Heart left ventricle (tissue), 16 donors: Measurements from ENCODE around the gene IFNLR1. TPM values are rescaled to one million over a fixed set of nuclear protein-coding genes. Genes with fewer than 3 reads are reported as not detected.

Experiments used
- ATAC-seq, 4 donors: fragments of 200-7000 bp; cut with Tn5 transposase; one replicate each; pipeline ENCODE4 v1.9.1; 2020 to 2022; ENCODE audit warnings: moderate library complexity in 4 of 4, mild to moderate bottlenecking in 3 of 4, moderate number of reproducible peaks in 1 of 4
- DNase-seq, 5 donors: peaks; one replicate each; pipeline ENCODE4 v3.0.0-alpha.2; 2020
- H3K27ac ChIP-seq, 12 donors: fragments of 200-600 bp; sonication (generic) in 4 of 12; one replicate each; pipeline versions ENCODE4 v1.5.0 to v1.8.0; 2016 to 2022; ENCODE audit warnings: mild to moderate bottlenecking in 2 of 12
- H3K27me3 ChIP-seq, 9 donors: fragments of 200-600 bp; sonication (generic) in 2 of 9; one replicate each; pipeline versions ENCODE4 v1.5.1 to v1.8.0; 2016 to 2022; ENCODE audit warnings: mild to moderate bottlenecking in 3 of 9
- H3K36me3 ChIP-seq, 9 donors: fragments of 200-600 bp; sonication (generic) in 2 of 9; one replicate each; pipeline versions ENCODE4 v1.5.0 to v1.8.0; 2018 to 2022; ENCODE audit warnings: mild to moderate bottlenecking in 2 of 9
- H3K4me1 ChIP-seq, 12 donors: fragments of 200-600 bp; sonication (generic) in 4 of 12; one replicate each; pipeline versions ENCODE4 v1.5.0 to v1.8.0; 2016 to 2022; ENCODE audit warnings: mild to moderate bottlenecking in 3 of 12
- H3K4me3 ChIP-seq, 12 donors: fragments of 200-600 bp; sonication (generic) in 4 of 12; one replicate each; pipeline versions ENCODE4 v1.5.0 to v1.8.0; 2017 to 2022; ENCODE audit warnings: mild to moderate bottlenecking in 9 of 12, moderate library complexity in 4 of 12
- H3K9me3 ChIP-seq, 12 donors: fragments of 200-600 bp; sonication (generic) in 4 of 12; one replicate each; pipeline versions ENCODE4 v1.5.0 to v1.8.0; 2016 to 2022; ENCODE audit warnings: mild to moderate bottlenecking in 1 of 12
- POLR2A ChIP-seq, 2 donors: fragments of 450-650 bp; IDR thresholded peaks; one replicate each; pipeline ENCODE4 v1.6.1; 2017; ENCODE audit warnings: antibody characterized with exemption in 2 of 2, mild to moderate bottlenecking in 2 of 2, moderate library complexity in 2 of 2
- WGBS, 4 donors: extraction: QIAGEN DNeasy Blood & Tissue Kit in 2 of 4; methylation state at CpG; one replicate each; pipeline versions ENCODE4 v1.1.5 to v1.1.7; 2013 to 2018; 5-methylcytosine and 5-hydroxymethylcytosine counted together
- intact Hi-C, 10 donors: fragments of 100-400 bp; cut with DNase I; formaldehyde crosslinking; loops; one replicate each; pipeline versions ENCODE4 v1.11.1 to v1.14.2; 2022
- polyA plus RNA-seq, 2 donors: library from polyadenylated mRNA; stranded (reverse); fragments of 200-250 nt; gene quantifications; one replicate each; pipeline ENCODE4 v1.2.3, GENCODE V29; 2013
- total RNA-seq, 9 donors: library from RNA; depleted of rRNA in 2 of 9; stranded (reverse); fragments of >200 nt in 2 of 9; fragmentation: NEBNext Ultra II Directional in 3 of 9; extraction: Animal tissue kit (Norgen Biotek cat#: 25700) in 3 of 9; gene quantifications; one replicate each; pipeline versions ENCODE4 v1.1.0 to v1.2.4, GENCODE V29; 2016 to 2023
- TF ChIP-seq, protein P1 (sequence below), 12 donors: fragments of 200-600 bp; sonication (generic) in 4 of 12; IDR thresholded peaks; one replicate each; pipeline versions ENCODE4 v1.5.0 to v1.8.0; 2018 to 2022; ENCODE audit warnings: antibody characterized with exemption in 12 of 12, mild to moderate bottlenecking in 5 of 12
- donor health status: ischemic (EF 13 %, LVEDD 7.1; RV severe dilation, severe dysfunction).
- donor health status: healthy with polysubstance abuse.
- donor health status: DM: no; HTN: yes; CAD: no.
- donor health status: DM: no; HTN: no; CAD: no.
- donor health status: ischemic (EF 25% LVEDD 6.9; RV normal size, moderate dysfunction).
- donor health status: ischemic (EF 25% LVEDD 5.7; RV mildly dilated, moderate dysfunction).
- donor health status: healthy.
- donor health status: DM: yes; HTN: yes; CAD: no.
- donor health status: ischemic (EF 35%, LVEDD 5.7; RV mildly dilated, moderate dysfunction).
- donor health status: nonischemic (EF 11% LVEDD 7.7; RV severe dilation, severe dysfunction).
- donor health status: DM: yes; HTN: yes; CAD: no.
- donor health status: PGD.
- donor health status: ischemic (EF 29% LVEDD 5.4; RV normal size, mild dysfunction).
- donor health status: nonischemic (EF 23%, LVEDD 6.1; RV moderate dilation, normal function).

IFNLR1 gene
- total and polyA plus RNA-seq, 11 donors: 0.99 to 3.4 (median 2.7) TPM

DNA sequence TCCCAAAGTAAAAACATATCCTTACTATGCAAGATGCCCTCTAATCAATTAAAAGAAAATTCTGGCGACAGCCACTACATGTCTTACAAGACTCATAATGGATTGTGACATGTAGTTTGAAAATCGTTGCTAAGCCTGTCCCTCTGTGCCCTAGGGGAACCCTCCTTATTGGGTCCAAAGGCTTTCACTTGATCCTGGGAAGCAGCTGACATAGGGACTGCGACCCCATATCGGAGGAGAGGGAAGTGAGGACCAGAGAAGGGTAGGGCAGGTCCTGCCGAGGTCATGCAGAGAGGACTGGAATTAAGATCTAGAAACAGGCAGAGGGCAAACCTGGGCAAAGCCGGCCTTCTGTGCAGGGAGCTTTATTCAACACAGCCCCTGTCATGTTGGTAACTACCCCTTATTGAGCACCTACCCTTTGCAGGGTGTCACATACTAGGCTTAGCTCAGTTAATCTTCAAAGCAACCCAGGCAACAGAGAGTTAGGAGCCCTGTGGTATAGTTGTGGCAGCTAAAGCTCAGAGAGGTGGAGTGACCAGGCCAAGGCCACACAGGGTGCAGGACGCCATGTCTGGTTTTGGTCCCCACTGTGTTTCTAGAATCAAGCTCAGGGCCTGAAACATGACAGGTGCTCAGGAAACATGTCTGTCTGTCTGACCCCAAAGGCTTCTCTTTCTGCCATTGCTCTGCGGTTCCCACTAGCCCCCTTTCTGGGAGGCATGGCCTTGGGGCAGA lies 18.4 kb upstream of the IFNLR1 start:
- Histone ChIP-seq H3K27me3 (no peaks in the 10 kb centered on the region), H3K27ac (no peak overlapping the region), H3K4me3 (no peak overlapping the region), H3K9me3 (no peaks in the 10 kb centered on the region), H3K36me3 (no peaks in the 10 kb centered on the region), H3K4me1 (peaks cover 0 to 9% (median 0%) of the 10 kb centered on the region in 12 donors)
- ATAC-seq: no peak
- DNase-seq: no peak
- WGBS, 4 donors: 73 to 83% (median 81%) methylated on average over 8 of the region's 8 CpGs
- intact Hi-C loops: no loop called here
- no peak for TF ChIP-seq POLR2A (IDR thresholded peaks at IDR 0.05)
- TF ChIP-seq, protein P1, sequence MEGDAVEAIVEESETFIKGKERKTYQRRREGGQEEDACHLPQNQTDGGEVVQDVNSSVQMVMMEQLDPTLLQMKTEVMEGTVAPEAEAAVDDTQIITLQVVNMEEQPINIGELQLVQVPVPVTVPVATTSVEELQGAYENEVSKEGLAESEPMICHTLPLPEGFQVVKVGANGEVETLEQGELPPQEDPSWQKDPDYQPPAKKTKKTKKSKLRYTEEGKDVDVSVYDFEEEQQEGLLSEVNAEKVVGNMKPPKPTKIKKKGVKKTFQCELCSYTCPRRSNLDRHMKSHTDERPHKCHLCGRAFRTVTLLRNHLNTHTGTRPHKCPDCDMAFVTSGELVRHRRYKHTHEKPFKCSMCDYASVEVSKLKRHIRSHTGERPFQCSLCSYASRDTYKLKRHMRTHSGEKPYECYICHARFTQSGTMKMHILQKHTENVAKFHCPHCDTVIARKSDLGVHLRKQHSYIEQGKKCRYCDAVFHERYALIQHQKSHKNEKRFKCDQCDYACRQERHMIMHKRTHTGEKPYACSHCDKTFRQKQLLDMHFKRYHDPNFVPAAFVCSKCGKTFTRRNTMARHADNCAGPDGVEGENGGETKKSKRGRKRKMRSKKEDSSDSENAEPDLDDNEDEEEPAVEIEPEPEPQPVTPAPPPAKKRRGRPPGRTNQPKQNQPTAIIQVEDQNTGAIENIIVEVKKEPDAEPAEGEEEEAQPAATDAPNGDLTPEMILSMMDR (IDR thresholded peaks at IDR 0.05): no peak

DNA sequence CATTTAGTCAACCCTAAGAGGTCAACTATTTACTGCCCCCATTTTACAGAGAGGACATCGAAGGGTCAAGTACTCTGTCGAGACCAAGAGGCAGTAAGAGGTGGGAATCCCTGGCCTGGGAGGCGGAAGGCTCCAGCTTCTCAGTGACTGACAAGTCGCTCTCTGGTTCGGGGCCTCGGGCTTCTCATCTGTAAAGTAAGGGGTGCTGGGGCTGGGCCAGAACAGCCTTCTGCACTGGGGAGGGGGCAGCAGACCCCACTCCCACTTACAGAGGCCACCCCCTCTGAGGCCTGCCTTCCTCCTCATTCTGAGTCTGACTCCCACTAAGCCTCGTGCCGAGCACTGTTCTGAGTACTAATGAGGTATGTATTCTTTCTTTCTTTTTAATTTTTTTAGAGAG lies 17.0 kb upstream of the IFNLR1 start:
- Histone ChIP-seq H3K27ac (no peak overlapping the region), H3K4me1 (peaks cover 0 to 9% (median 0%) of the 10 kb centered on the region in 12 donors), H3K9me3 (no peaks in the 10 kb centered on the region), H3K27me3 (no peaks in the 10 kb centered on the region), H3K4me3 (no peak overlapping the region), H3K36me3 (no peaks in the 10 kb centered on the region)
- WGBS, 4 donors: 91 to 94% (median 92%) methylated on average over 8 of the region's 8 CpGs
- TF ChIP-seq, protein P1 (IDR thresholded peaks at IDR 0.05): no peak
- no peak for TF ChIP-seq POLR2A (IDR thresholded peaks at IDR 0.05)
- intact Hi-C loops: loop anchor here in 6 of 10 donors (5.0 kb wide), 4 partner anchors 323 to 433 kb away; no protein-coding TSS in a partner anchor
- DNase-seq (no peak), ATAC-seq (no peak)

DNA sequence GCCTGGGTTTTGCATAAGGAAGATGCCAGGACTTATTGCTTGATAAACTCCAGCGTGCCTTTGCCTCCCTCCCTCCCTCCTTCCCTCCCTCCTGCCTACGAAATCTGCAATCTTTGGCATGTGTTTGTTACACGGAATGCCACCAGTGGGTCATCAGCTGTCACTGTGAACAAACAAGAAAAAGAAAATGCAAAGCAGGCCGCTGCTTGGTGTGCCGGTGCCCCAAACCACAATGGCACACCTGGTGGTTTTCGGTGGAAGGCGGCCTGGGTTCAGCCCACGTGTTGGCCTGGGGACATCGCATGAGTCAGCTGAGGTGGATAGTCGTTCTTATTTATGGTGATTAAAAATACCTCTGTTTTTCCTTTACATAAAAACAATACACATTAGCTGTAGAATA lies 16.3 kb upstream of the IFNLR1 start:
- TF ChIP-seq, protein P1 (IDR thresholded peaks at IDR 0.05): no peak
- Histone ChIP-seq H3K27ac (no peak overlapping the region), H3K27me3 (no peaks in the 10 kb centered on the region), H3K36me3 (no peaks in the 10 kb centered on the region), H3K4me3 (no peak overlapping the region), H3K9me3 (no peaks in the 10 kb centered on the region), H3K4me1 (peaks cover 0 to 9% (median 0%) of the 10 kb centered on the region in 12 donors)
- intact Hi-C loops: loop anchor here in 7 of 10 donors (2.0 to 5.0 kb wide), 5 partner anchors 187 to 434 kb away; no protein-coding TSS in a partner anchor
- ATAC-seq (no peak), DNase-seq (no peak)
- WGBS, 4 donors: 65 to 77% (median 71%) methylated on average over 10 of the region's 10 CpGs

DNA sequence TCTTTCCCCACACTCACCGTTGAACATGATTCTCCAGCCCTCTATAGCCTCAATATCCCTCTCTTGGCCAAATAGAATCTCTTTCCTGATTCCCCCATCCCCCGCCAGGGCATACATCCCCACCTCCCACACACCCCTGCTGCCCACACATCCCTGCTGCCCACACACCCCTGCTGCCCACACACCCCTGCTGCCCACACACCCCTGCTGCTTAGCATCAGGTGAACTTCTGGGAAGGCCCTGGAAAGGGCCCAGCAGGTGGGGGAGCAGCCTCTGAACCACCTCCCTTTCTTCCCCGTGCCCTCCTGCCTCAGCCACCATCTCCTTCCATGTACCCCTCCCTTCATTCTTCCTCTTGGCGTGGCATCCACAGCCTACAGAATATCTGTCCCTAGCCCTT lies 15.9 kb upstream of the IFNLR1 start:
- TF ChIP-seq POLR2A (IDR thresholded peaks at IDR 0.05): no peak
- TF ChIP-seq, protein P1 (IDR thresholded peaks at IDR 0.05): no peak
- ATAC-seq (no peak), DNase-seq (no peak)
- Histone ChIP-seq H3K4me3 (no peak overlapping the region), H3K9me3 (no peaks in the 10 kb centered on the region), H3K4me1 (peaks cover 0 to 12% (median 0%) of the 10 kb centered on the region in 12 donors), H3K27ac (no peak overlapping the region), H3K36me3 (no peaks in the 10 kb centered on the region), H3K27me3 (no peaks in the 10 kb centered on the region)
- intact Hi-C loops: loop anchor here in 8 of 10 donors (1.0 to 5.0 kb wide), 8 partner anchors 187 to 434 kb away; no protein-coding TSS in a partner anchor
- WGBS, 4 donors: 76 to 86% (median 81%) methylated on average over 4 of the region's 4 CpGs
